ENCODE data around the gene APLNR.

DNA sequence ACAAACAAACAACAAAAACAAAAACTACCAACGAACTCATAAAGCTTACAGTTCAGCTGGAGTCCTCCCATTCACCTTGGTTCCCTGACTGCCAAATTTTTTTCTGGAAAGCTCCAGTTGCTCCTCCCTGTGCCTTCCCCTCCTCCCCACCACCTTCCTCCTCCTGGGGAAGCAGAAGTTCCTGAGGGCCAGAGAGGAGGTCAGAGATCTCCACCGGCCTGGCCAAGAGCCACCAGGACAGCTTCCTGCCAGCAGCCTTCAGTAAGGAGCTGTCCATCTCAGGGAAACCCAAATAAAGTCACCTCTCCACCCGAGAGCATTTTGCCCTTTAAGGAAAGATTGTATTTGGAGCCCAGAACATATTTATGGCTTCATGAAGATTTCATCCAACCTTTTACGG lies 20.0 kb downstream of the APLNR start:
- TF ChIP-seq, protein P1, sequence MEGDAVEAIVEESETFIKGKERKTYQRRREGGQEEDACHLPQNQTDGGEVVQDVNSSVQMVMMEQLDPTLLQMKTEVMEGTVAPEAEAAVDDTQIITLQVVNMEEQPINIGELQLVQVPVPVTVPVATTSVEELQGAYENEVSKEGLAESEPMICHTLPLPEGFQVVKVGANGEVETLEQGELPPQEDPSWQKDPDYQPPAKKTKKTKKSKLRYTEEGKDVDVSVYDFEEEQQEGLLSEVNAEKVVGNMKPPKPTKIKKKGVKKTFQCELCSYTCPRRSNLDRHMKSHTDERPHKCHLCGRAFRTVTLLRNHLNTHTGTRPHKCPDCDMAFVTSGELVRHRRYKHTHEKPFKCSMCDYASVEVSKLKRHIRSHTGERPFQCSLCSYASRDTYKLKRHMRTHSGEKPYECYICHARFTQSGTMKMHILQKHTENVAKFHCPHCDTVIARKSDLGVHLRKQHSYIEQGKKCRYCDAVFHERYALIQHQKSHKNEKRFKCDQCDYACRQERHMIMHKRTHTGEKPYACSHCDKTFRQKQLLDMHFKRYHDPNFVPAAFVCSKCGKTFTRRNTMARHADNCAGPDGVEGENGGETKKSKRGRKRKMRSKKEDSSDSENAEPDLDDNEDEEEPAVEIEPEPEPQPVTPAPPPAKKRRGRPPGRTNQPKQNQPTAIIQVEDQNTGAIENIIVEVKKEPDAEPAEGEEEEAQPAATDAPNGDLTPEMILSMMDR (IDR thresholded peaks at IDR 0.05) = no peak
- no peak for TF ChIP-seq EZH2 (IDR thresholded peaks at IDR 0.05; ENCODE audit: borderline replicate concordance, insufficient read depth, low read depth, low read length, poor library complexity, severe bottlenecking)
